ENCODE data around the gene CDH23. TPM values are rescaled to one million over a fixed set of nuclear protein-coding genes. Genes with fewer than 3 reads are reported as not detected.

CDH23 gene
- total and polyA plus RNA-seq, 9 of the 15 experiments (the other 6 are each of a cell fraction or from before 2014, with no cell fraction given), result 0.18 to 1.2 (median 0.47) TPM

GRCh38 chr10:71747551-71748523 lies 351.1 kb downstream of the CDH23 start (continued):
- TF ChIP-seq ZNF668 (CRISPR knock-in tag; IDR thresholded peaks at IDR 0.05) (no peak), KDM2B (CRISPR knock-in tag; IDR thresholded peaks at IDR 0.05) (no peak), SETDB1 (IDR thresholded peaks at IDR 0.05; ENCODE audit: low read length) (no peak), ZNF165 (CRISPR knock-in tag; IDR thresholded peaks at IDR 0.05; ENCODE audit: borderline replicate concordance) (no peak), GABPA (tag; conservative IDR thresholded peaks at IDR 0.05; ENCODE audit: low read depth) (no peak), POLR2H (tag; IDR thresholded peaks at IDR 0.05; ENCODE audit: low read depth) (peak; percentile 8; the same call in 1 of the 2 replicates), ERF (CRISPR knock-in tag; IDR thresholded peaks at IDR 0.05) (peak; percentile 47; the same call in 1 of the 2 replicates), MXD1 (CRISPR knock-in tag; IDR thresholded peaks at IDR 0.05; ENCODE audit: borderline replicate concordance, poor library complexity, severe bottlenecking) (no peak), EHMT2 (IDR thresholded peaks at IDR 0.05) (no peak), ZNF282 (CRISPR knock-in tag; IDR thresholded peaks at IDR 0.05) (no peak), SMAD2 (IDR thresholded peaks at IDR 0.05; ENCODE audit: low read depth, low read length) (no peak), XRCC5 (IDR thresholded peaks at IDR 0.05; ENCODE audit: low read depth, low read length) (no peak), ETS2 (tag; IDR thresholded peaks at IDR 0.05; ENCODE audit: borderline replicate concordance, poor library complexity, severe bottlenecking) (no peak), SIRT6 (IDR thresholded peaks at IDR 0.05; ENCODE audit: low read depth, low read length) (no peak), PCBP2 (IDR thresholded peaks at IDR 0.05; ENCODE audit: low read depth, low read length, poor library complexity, severe bottlenecking) (no peak), MIER1 (IDR thresholded peaks at IDR 0.05; ENCODE audit: low read depth) (no peak), POLR2AphosphoS5 (IDR thresholded peaks at IDR 0.05; ENCODE audit: control insufficient read depth, insufficient read depth, low read depth, low read length) (no peak), NR4A1 (CRISPR knock-in tag; IDR thresholded peaks at IDR 0.05) (peak; percentile 83; the same call in 1 of the 2 replicates), NR4A1 (tag; IDR thresholded peaks at IDR 0.05) (no peak), SPI1 (IDR thresholded peaks at IDR 0.05; ENCODE audit: borderline replicate concordance, low read depth, low read length) (peak; percentile 97), SMARCA5 (IDR thresholded peaks at IDR 0.05) (no peak), U2AF1 (optimal IDR thresholded peaks at IDR 0.05; ENCODE audit: low read depth, low read length) (no peak), NRF1 (conservative IDR thresholded peaks at IDR 0.05 in 1 of 2, IDR thresholded peaks at IDR 0.05 in 1 of 2) (0 out of 4 replicates have a peak, but pooled peaks of 1 of the 2 experiments have one; percentile 3)
- TF ChIP-seq, protein P1, sequence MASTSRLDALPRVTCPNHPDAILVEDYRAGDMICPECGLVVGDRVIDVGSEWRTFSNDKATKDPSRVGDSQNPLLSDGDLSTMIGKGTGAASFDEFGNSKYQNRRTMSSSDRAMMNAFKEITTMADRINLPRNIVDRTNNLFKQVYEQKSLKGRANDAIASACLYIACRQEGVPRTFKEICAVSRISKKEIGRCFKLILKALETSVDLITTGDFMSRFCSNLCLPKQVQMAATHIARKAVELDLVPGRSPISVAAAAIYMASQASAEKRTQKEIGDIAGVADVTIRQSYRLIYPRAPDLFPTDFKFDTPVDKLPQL (IDR thresholded peaks at IDR 0.05; ENCODE audit: extremely low read depth, insufficient read length), result no peak
- TF ChIP-seq, protein P2, sequence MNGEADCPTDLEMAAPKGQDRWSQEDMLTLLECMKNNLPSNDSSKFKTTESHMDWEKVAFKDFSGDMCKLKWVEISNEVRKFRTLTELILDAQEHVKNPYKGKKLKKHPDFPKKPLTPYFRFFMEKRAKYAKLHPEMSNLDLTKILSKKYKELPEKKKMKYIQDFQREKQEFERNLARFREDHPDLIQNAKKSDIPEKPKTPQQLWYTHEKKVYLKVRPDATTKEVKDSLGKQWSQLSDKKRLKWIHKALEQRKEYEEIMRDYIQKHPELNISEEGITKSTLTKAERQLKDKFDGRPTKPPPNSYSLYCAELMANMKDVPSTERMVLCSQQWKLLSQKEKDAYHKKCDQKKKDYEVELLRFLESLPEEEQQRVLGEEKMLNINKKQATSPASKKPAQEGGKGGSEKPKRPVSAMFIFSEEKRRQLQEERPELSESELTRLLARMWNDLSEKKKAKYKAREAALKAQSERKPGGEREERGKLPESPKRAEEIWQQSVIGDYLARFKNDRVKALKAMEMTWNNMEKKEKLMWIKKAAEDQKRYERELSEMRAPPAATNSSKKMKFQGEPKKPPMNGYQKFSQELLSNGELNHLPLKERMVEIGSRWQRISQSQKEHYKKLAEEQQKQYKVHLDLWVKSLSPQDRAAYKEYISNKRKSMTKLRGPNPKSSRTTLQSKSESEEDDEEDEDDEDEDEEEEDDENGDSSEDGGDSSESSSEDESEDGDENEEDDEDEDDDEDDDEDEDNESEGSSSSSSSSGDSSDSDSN (IDR thresholded peaks at IDR 0.05; ENCODE audit: borderline replicate concordance in 1 of 2, low read depth in 2 of 2, low read length in 2 of 2), result no peak
